Testis (tissue), 2 donors: ENCODE measurements around the gene SEMA4D.

Experiments used
- POLR2A ChIP-seq: fragments of 450-650 bp; IDR thresholded peaks from one replicate; pipeline ENCODE4 v1.6.1; 2017; ENCODE audit warnings: antibody characterized with exemption, mild to moderate bottlenecking, moderate library complexity
- TF ChIP-seq, protein P1 (sequence below), 3 experiments: fragments of 450-650 bp in 2 of 3; fragments of 200-600 bp in 1 of 3; sonication (generic) in 1 of 3; IDR thresholded peaks; one replicate each; pipeline ENCODE4 v1.5.1; 2016 to 2019; ENCODE audit warnings: antibody characterized with exemption in 3 of 3, mild to moderate bottlenecking in 2 of 3, moderate library complexity in 1 of 3

GRCh38 chr9:89433826-89434225 lies 64.1 kb downstream of the SEMA4D start:
- TF ChIP-seq, protein P1, sequence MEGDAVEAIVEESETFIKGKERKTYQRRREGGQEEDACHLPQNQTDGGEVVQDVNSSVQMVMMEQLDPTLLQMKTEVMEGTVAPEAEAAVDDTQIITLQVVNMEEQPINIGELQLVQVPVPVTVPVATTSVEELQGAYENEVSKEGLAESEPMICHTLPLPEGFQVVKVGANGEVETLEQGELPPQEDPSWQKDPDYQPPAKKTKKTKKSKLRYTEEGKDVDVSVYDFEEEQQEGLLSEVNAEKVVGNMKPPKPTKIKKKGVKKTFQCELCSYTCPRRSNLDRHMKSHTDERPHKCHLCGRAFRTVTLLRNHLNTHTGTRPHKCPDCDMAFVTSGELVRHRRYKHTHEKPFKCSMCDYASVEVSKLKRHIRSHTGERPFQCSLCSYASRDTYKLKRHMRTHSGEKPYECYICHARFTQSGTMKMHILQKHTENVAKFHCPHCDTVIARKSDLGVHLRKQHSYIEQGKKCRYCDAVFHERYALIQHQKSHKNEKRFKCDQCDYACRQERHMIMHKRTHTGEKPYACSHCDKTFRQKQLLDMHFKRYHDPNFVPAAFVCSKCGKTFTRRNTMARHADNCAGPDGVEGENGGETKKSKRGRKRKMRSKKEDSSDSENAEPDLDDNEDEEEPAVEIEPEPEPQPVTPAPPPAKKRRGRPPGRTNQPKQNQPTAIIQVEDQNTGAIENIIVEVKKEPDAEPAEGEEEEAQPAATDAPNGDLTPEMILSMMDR (IDR thresholded peaks at IDR 0.05) = no peak
- TF ChIP-seq POLR2A = no peak
